ENCODE results near the gene USP20.
A peak's percentile ranks its signal among the peaks of the same experiment; 100 is the strongest.

The USP20 gene

GRCh38 chr9:129894120-129894823, 59.0 kb downstream of the USP20 start:
- no peak for DNase-seq

- peak in 1 of 4 experiments; percentile 21 for DNase-seq
These were observed 60.4 kb downstream of the USP20 start for GRCh38 chr9:129895376-129896268.

- DNase-seq: no peak
These were observed 62.0 kb downstream of the USP20 start for GRCh38 chr9:129897263-129897662.

GRCh38 chr9:129898185-129898584, 62.9 kb downstream of the USP20 start:
- no peak for DNase-seq

- no peak for DNase-seq
These were observed 64.4 kb downstream of the USP20 start for GRCh38 chr9:129899620-129900019.

- DNase-seq: no peak
These were observed 65.2 kb downstream of the USP20 start for GRCh38 chr9:129900263-129901027.

- DNase-seq: no peak
These were observed 66.9 kb downstream of the USP20 start for GRCh38 chr9:129901993-129902739.

- no peak for DNase-seq
These were observed 67.5 kb downstream of the USP20 start for GRCh38 chr9:129902740-129903134.

GRCh38 chr9:129904734-129905133, 69.5 kb downstream of the USP20 start:
- DNase-seq: no peak

GRCh38 chr9:129906298-129906697, 71.0 kb downstream of the USP20 start:
- no peak for DNase-seq

- DNase-seq: no peak
These were observed 71.9 kb downstream of the USP20 start for GRCh38 chr9:129907201-129907600.

- no peak for DNase-seq
These were observed 73.6 kb downstream of the USP20 start for GRCh38 chr9:129908906-129909305.

- DNase-seq: no peak
These were observed 74.6 kb downstream of the USP20 start for GRCh38 chr9:129909851-129910250.

- no peak for DNase-seq
These were observed 75.6 kb downstream of the USP20 start for GRCh38 chr9:129910628-129911567.

- no peak for DNase-seq
These were observed 78.8 kb downstream of the USP20 start for GRCh38 chr9:129914051-129914450.

GRCh38 chr9:129916707-129917106, 81.4 kb downstream of the USP20 start:
- no peak for DNase-seq

- no peak for DNase-seq
These were observed 83.2 kb downstream of the USP20 start for GRCh38 chr9:129918296-129918950.

GRCh38 chr9:129919277-129919676, 84.0 kb downstream of the USP20 start:
- DNase-seq: no peak

- DNase-seq: no peak
These were observed 84.6 kb downstream of the USP20 start for GRCh38 chr9:129919841-129920240.

GRCh38 chr9:129921905-129922304, 86.6 kb downstream of the USP20 start:
- DNase-seq: no peak

GRCh38 chr9:129923589-129923988, 88.3 kb downstream of the USP20 start:
- DNase-seq: no peak

All from activated naive CD4-positive, alpha-beta T cell (primary cell).